ENCODE results near the gene DNAH1. TPM values are rescaled to one million over a fixed set of nuclear protein-coding genes. Genes with fewer than 3 reads are reported as not detected.

Gene DNAH1
- total and polyA plus RNA-seq, 2 experiments from 2014 or later: 0.81 to 1.8 TPM

GRCh38 chr3:52443791-52444687, 127.9 kb downstream of the DNAH1 start:
- H3K27ac Mint-ChIP-seq: peak overlapping the region; percentile 30
- H3K4me2 ChIP-seq: no peak overlapping the region
- ATAC-seq (no peak), DNase-seq (ENCODE audit: low spot score) (peak; percentile 23)
- TF ChIP-seq STAT1 (IDR thresholded peaks at IDR 0.05; ENCODE audit: unreplicated experiment) (no peak), ZNF114 (CRISPR knock-in tag; IDR thresholded peaks at IDR 0.05) (no peak), EZH2 (IDR thresholded peaks at IDR 0.05; ENCODE audit: low read depth, unreplicated experiment) (no peak), JUNB (IDR thresholded peaks at IDR 0.05; ENCODE audit: unreplicated experiment) (no peak)
- TF ChIP-seq, protein P1, sequence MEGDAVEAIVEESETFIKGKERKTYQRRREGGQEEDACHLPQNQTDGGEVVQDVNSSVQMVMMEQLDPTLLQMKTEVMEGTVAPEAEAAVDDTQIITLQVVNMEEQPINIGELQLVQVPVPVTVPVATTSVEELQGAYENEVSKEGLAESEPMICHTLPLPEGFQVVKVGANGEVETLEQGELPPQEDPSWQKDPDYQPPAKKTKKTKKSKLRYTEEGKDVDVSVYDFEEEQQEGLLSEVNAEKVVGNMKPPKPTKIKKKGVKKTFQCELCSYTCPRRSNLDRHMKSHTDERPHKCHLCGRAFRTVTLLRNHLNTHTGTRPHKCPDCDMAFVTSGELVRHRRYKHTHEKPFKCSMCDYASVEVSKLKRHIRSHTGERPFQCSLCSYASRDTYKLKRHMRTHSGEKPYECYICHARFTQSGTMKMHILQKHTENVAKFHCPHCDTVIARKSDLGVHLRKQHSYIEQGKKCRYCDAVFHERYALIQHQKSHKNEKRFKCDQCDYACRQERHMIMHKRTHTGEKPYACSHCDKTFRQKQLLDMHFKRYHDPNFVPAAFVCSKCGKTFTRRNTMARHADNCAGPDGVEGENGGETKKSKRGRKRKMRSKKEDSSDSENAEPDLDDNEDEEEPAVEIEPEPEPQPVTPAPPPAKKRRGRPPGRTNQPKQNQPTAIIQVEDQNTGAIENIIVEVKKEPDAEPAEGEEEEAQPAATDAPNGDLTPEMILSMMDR (conservative IDR thresholded peaks at IDR 0.05; ENCODE audit: low read depth in 2 of 2): no peak
- TF ChIP-seq, protein P2, sequence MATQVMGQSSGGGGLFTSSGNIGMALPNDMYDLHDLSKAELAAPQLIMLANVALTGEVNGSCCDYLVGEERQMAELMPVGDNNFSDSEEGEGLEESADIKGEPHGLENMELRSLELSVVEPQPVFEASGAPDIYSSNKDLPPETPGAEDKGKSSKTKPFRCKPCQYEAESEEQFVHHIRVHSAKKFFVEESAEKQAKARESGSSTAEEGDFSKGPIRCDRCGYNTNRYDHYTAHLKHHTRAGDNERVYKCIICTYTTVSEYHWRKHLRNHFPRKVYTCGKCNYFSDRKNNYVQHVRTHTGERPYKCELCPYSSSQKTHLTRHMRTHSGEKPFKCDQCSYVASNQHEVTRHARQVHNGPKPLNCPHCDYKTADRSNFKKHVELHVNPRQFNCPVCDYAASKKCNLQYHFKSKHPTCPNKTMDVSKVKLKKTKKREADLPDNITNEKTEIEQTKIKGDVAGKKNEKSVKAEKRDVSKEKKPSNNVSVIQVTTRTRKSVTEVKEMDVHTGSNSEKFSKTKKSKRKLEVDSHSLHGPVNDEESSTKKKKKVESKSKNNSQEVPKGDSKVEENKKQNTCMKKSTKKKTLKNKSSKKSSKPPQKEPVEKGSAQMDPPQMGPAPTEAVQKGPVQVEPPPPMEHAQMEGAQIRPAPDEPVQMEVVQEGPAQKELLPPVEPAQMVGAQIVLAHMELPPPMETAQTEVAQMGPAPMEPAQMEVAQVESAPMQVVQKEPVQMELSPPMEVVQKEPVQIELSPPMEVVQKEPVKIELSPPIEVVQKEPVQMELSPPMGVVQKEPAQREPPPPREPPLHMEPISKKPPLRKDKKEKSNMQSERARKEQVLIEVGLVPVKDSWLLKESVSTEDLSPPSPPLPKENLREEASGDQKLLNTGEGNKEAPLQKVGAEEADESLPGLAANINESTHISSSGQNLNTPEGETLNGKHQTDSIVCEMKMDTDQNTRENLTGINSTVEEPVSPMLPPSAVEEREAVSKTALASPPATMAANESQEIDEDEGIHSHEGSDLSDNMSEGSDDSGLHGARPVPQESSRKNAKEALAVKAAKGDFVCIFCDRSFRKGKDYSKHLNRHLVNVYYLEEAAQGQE (IDR thresholded peaks at IDR 0.05; ENCODE audit: unreplicated experiment): no peak
- TF ChIP-seq, protein P3, sequence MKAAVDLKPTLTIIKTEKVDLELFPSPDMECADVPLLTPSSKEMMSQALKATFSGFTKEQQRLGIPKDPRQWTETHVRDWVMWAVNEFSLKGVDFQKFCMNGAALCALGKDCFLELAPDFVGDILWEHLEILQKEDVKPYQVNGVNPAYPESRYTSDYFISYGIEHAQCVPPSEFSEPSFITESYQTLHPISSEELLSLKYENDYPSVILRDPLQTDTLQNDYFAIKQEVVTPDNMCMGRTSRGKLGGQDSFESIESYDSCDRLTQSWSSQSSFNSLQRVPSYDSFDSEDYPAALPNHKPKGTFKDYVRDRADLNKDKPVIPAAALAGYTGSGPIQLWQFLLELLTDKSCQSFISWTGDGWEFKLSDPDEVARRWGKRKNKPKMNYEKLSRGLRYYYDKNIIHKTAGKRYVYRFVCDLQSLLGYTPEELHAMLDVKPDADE (IDR thresholded peaks at IDR 0.05): no peak
- H2AFZ ChIP-seq: no peak overlapping the region
- peaks cover 14% of the 10 kb centered on the region for H3K27me3 Mint-ChIP-seq (ENCODE audit: insufficient read depth, low read depth, poor library complexity)
- H4K20me1 ChIP-seq (replicated peaks; ENCODE audit: insufficient read depth): no peaks in the 10 kb centered on the region
- H3K4me1 ChIP-seq (ENCODE audit: insufficient read depth): no peaks in the 10 kb centered on the region
- no peaks in the 10 kb centered on the region; the same call in 2 of the 3 replicates for H3K36me3 Mint-ChIP-seq (ENCODE audit: low read depth)
- no peak overlapping the region for H3K4me3 ChIP-seq
- H3K27ac ChIP-seq (ENCODE audit: low read depth): no peak overlapping the region
- no peaks in the 10 kb centered on the region; the same call in 2 of the 3 replicates for H3K9me3 Mint-ChIP-seq
- H3K9me2 ChIP-seq (ENCODE audit: insufficient read depth): peaks cover 8% of the 10 kb centered on the region; the same call in 1 of the 2 replicates
- H3F3A ChIP-seq (replicated peaks; ENCODE audit: low read depth): no peaks in the 10 kb centered on the region
- H3K79me2 ChIP-seq (replicated peaks; ENCODE audit: insufficient read depth): no peaks in the 10 kb centered on the region
- no peaks in the 10 kb centered on the region for H3K36me3 ChIP-seq (ENCODE audit: insufficient read depth)
- no peaks in the 10 kb centered on the region for H3K27me3 ChIP-seq (ENCODE audit: insufficient read depth)
- H3K4me3 Mint-ChIP-seq: peak overlapping the region; percentile 14; the same call in 2 of the 3 replicates
- peaks cover 12% of the 10 kb centered on the region; the same call in 2 of the 3 replicates for H3K4me1 Mint-ChIP-seq

All from GM23338 (cell line).